H1 (cell line): ENCODE data around the gene NAV2.
A peak's percentile ranks its signal among the peaks of the same experiment; 100 is the strongest.

Source experiments
- CEBPB ChIP-seq: IDR thresholded peaks from 2 replicates; pipeline ENCODE4 v1.6.1; 2012; ENCODE audit warnings: low read depth, low read length
- CTCF ChIP-seq, 3 experiments: IDR thresholded peaks; 1 replicate in 2 of 3; 2 replicates in 1 of 3; pipeline versions ENCODE4 v1.5.1 to v1.6.1; 2011; ENCODE audit warnings: low read length in 3 of 3, mild to moderate bottlenecking in 3 of 3, inconsistent platforms in 2 of 3, low read depth in 1 of 3, moderate library complexity in 1 of 3; ENCODE audit not compliant: insufficient read depth in 1 of 3; ENCODE audit errors: control extremely low read depth in 1 of 3
- EP300 ChIP-seq, 2 experiments: IDR thresholded peaks; 1 replicate in 1 of 2; 2 replicates in 1 of 2; pipeline ENCODE4 v1.6.1; 2011 to 2012; ENCODE audit warnings: low read depth in 2 of 2, low read length in 2 of 2, mild to moderate bottlenecking in 2 of 2, borderline replicate concordance in 1 of 2, inconsistent platforms in 1 of 2, moderate library complexity in 1 of 2
- EZH2 ChIP-seq: fragments of 200-600 bp; sonication (generic); IDR thresholded peaks from 2 replicates; pipeline ENCODE4 v1.7.1; 2012; ENCODE audit warnings: low read depth, mild to moderate bottlenecking, moderate library complexity, low read length, inconsistent platforms; ENCODE audit not compliant: severe bottlenecking
- KDM1A ChIP-seq: fragments of 200-600, 300-600 bp; sonication (generic); IDR thresholded peaks from 2 replicates; pipeline ENCODE4 v1.7.1; 2016; ENCODE audit warnings: mild to moderate bottlenecking, low read length, borderline replicate concordance
- MAFK ChIP-seq: IDR thresholded peaks from 2 replicates; pipeline ENCODE4 v1.6.1; 2012; ENCODE audit warnings: low read depth, mild to moderate bottlenecking, improper control_type of control experiment, low read length
- NANOG ChIP-seq: IDR thresholded peaks from 2 replicates; pipeline ENCODE4 v1.6.1; 2011; ENCODE audit warnings: low read length, low read depth, mild to moderate bottlenecking, inconsistent platforms; ENCODE audit not compliant: insufficient read depth, poor library complexity, severe bottlenecking
- POLR2A ChIP-seq, 2 experiments: IDR thresholded peaks; 1 replicate in 1 of 2; 2 replicates in 1 of 2; pipeline ENCODE4 v1.6.1; 2011; ENCODE audit warnings: low read depth in 2 of 2, low read length in 2 of 2, mild to moderate bottlenecking in 2 of 2; ENCODE audit errors: control extremely low read depth in 1 of 2
- RNF2 ChIP-seq: fragments of 200-900, 300-1000 bp; sonication (generic); IDR thresholded peaks from 2 replicates; pipeline ENCODE4 v1.7.1; 2016; ENCODE audit warnings: borderline replicate concordance, low read depth, mild to moderate bottlenecking, antibody characterized with exemption, low read length; ENCODE audit not compliant: poor library complexity, severe bottlenecking; ENCODE audit errors: missing control alignments
- SAP30 ChIP-seq: fragments of 300-600 bp; sonication (generic); IDR thresholded peaks from 2 replicates; pipeline ENCODE4 v1.7.1; 2012; ENCODE audit warnings: low read length, moderate library complexity, mild to moderate bottlenecking, inconsistent platforms; ENCODE audit not compliant: insufficient read depth, insufficient replicate concordance
- TAF1 ChIP-seq: IDR thresholded peaks from 2 replicates; pipeline ENCODE4 v1.6.1; 2011; ENCODE audit warnings: mild to moderate bottlenecking, low read depth, low read length
- TCF12 ChIP-seq: IDR thresholded peaks from 2 replicates; pipeline ENCODE4 v1.6.1; 2011; ENCODE audit warnings: low read depth, mild to moderate bottlenecking, low read length
- ZNF274 ChIP-seq: IDR thresholded peaks from 2 replicates; pipeline ENCODE4 v1.7.0; 2012; ENCODE audit warnings: low read length, borderline replicate concordance; ENCODE audit errors: extremely low read depth

GRCh38 chr11:20084921-20085814 lies 372.5 kb downstream of the NAV2 start:
- TF ChIP-seq CTCF (IDR thresholded peaks at IDR 0.05; ENCODE audit: control extremely low read depth in 1 of 3, insufficient read depth in 1 of 3, low read depth in 1 of 3, low read length in 3 of 3): peak; percentile 25 to 31 (median 26)
- TF ChIP-seq SAP30: no peak
- no peak for TF ChIP-seq TAF1
- TF ChIP-seq NANOG: no peak
- no peak for TF ChIP-seq ZNF274
- TF ChIP-seq RNF2: no peak
- TF ChIP-seq EZH2: no peak
- TF ChIP-seq MAFK: no peak
- no peak for TF ChIP-seq EP300 (IDR thresholded peaks at IDR 0.05; ENCODE audit: borderline replicate concordance in 1 of 2, low read depth in 2 of 2, low read length in 2 of 2)
- TF ChIP-seq TCF12: no peak
- TF ChIP-seq KDM1A: no peak
- no peak for TF ChIP-seq CEBPB
- no peak for TF ChIP-seq POLR2A (IDR thresholded peaks at IDR 0.05; ENCODE audit: control extremely low read depth in 1 of 2, low read depth in 2 of 2, low read length in 2 of 2)
